Stimulated activated CD8-positive, alpha-beta memory T cell treated with anti-CD3 and anti-CD28 coated beads, Interleukin-4, amount 100 ng/mL, for 1 hour (primary cell): ENCODE data around the gene GDPD1.
"Not testable (repeated sequence)": the region's sequence is repeated elsewhere in the genome, so short reads cannot be mapped to it uniquely, and the experiment has no call there.

Experiments used
- DNase-seq, 2 donors: peaks; one replicate each; pipeline ENCODE4 v3.0.0-alpha.2; 2020; ENCODE audit warnings: low read depth in 2 of 2, low spot score in 1 of 2

GDPD1 gene

GRCh38 chr17:59220328-59221158 is at the start of gene GDPD1:
Gene GDPD1 (plus strand): TSS chr17:59220511. CDS start chr17:59220610, 99 bp downstream.
- peak; percentile 78 to 96 for DNase-seq

DNA sequence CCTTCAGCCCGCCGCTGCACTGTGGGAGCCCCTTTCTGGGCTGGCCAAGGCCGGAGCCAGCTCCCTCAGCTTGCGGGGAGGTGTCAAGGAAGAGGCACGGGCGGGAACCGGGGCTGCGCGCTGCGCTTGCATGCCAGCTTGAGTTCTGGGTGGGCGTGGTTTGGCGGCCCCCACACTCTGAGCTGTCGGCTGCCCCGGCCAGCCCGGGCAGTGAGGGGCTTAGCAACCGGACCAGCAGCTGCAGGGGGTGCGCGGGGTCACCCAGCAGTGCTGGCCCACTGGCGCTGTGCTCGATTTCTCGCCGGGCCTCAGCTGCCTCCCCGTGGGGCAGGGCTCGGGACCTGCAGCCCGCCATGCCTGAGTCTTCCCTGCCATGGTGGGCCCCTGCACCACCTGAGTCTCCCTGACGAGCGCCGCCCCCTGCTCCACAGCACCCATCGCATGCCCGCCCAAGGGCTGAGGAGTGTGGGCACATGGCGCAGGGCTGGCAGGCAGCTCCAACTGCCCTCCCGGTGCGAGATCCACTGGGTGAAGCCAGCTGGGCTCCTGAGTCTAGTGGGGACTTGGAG is 47.8 kb upstream of the GDPD1 start:
- no peak for DNase-seq

- no peak for DNase-seq
Measured at GRCh38 chr17:59174671-59175070, 45.6 kb upstream of the GDPD1 start.

DNA sequence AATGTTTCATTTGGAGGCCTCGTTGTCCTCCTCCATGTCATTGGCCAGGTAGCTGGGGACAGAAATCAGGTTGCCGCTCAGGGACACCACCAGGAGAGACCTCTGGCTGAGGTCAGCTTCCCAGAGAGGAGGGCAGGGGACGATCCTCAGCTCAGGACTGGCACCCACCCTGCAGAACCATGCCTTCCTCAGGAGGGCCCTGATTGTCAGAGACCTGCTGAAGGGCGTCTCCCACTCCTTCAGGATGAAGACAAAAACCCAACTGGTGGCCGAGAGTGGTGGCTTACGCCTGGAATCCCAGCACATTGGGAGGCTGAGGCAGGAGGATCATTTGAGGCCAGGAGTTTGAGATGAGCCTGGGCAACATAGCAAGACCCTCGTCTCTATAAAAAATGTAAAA is 45.2 kb upstream of the GDPD1 start:
- DNase-seq: no peak

DNA sequence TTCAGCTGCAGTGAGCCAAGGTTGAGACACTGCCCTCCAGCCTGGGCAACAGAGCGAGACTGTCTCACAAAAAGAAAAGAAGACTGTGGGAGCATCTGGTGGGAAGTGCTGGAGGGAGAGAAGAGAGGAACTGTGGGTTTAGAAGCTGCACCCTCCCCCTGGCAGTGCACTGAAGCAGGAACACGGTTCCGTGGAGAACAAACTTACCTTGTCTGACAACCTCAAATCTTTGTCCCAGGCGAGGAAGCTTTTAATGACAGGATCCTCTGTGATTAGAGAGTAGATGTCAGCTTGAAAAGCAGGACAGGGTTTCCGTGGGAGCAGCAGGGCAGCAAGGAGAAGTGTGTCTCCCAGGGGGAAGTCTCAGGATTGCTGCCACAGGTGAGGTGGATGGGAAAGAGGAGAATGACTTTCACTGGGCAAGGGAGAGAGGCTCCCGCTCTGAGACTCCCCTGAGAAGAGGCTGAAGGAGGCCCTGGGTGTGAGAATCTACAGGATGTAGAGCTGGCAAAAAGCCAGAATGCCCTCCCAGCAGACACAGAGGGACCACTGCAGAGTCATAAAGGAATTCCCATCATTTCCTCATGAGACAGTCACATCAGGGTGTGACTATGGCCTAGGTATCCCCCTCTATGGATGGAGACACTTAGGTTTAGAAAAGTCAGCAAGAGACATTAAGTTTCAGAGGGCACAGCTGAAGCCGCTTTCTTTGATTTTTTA is 41.9 kb upstream of the GDPD1 start:
- no peak for DNase-seq

- DNase-seq: not testable (repeated sequence)
Measured at GRCh38 chr17:59179601-59180000, 40.7 kb upstream of the GDPD1 start.

- DNase-seq: no peak
Measured at GRCh38 chr17:59180626-59181025, 39.7 kb upstream of the GDPD1 start.

- DNase-seq: no peak
Measured at GRCh38 chr17:59181481-59181880, 38.8 kb upstream of the GDPD1 start.

DNA sequence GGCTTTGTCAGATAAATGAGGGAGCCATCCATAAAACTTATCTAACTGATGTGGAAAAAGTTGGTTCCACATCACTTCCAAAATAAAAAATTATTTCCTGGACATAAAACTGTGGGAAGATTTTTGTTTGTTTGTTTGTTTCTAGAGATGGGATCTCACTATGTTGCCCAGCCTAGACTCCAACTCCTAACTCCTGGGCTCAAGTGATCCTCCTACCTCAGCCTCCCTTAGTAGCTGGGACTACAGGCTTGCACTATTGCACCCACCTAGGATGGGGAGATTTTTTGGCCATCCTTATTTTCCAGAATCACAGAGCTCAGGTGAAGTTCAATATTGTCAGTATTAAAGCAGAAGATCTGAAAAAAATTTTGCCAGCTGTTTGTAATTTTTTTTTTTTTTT is 34.3 kb upstream of the GDPD1 start:
- DNase-seq: no peak

DNA sequence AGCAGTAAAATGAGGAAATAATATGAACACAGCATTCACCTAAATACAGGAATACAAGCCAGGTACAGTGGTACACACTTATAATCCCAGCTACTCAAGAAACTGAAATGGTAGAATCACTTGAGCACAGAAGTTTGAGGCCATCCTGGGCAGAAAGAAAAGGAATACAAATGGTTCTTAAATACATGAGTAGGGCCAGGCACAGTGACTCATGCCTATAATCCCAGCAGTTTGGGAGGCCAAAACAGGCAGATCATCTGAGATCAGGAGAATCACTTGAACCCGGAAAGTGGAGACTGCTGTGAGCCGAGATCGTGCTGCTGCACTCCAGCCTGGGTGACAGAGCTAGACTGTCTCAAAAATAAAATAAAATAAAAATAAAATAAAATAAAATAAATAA is 33.5 kb upstream of the GDPD1 start:
- no peak for DNase-seq

- DNase-seq: no peak
Measured at GRCh38 chr17:59190806-59191205, 29.5 kb upstream of the GDPD1 start.

GRCh38 chr17:59193336-59193862 is 26.9 kb upstream of the GDPD1 start:
- DNase-seq: no peak

DNA sequence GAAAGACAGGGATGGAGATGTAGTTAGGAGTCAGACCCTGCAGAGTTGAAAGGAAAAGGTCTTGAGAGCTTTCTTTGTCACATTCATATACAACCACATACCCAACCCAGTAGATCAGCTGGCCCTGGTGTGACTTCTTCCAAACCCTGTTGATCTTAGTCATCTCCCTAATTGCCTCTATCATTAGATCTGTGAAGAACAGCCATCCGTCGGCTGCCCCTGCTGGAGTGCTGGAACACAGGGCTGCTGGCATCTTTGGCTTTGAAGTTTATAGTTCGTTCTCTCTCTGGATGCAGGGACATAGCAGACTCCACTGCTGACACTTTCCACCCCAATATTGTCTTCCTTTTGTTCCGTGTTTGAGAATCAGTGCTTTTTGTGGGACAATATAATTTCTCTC is 20.9 kb upstream of the GDPD1 start:
- DNase-seq: no peak

DNA sequence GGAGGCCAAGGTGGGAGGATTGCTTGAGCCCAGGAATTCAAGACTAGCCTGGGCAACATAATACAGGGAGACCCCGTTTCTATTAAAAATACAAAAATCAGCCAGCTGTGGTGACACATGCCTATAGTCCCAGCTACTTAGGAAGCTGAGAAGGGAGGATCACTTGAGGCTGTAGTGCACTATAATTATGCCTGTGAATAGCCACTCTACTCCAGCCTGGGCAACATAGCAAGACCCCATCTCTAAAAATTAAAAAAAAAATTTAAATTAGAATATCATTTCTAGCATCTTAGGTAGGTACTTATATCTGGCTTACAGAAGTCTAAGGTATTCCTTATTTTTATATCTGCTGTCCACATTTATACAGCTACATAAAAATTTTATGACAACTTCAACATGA is 18.0 kb upstream of the GDPD1 start:
- no peak for DNase-seq

GRCh38 chr17:59219370-59219769 is 941 bp upstream of the GDPD1 start:
- DNase-seq: no peak

- DNase-seq: no peak
Measured at GRCh38 chr17:59219992-59220327, 351 bp upstream of the GDPD1 start.

- no peak for DNase-seq
Measured at GRCh38 chr17:59221159-59221847, 992 bp downstream of the GDPD1 start.

DNA sequence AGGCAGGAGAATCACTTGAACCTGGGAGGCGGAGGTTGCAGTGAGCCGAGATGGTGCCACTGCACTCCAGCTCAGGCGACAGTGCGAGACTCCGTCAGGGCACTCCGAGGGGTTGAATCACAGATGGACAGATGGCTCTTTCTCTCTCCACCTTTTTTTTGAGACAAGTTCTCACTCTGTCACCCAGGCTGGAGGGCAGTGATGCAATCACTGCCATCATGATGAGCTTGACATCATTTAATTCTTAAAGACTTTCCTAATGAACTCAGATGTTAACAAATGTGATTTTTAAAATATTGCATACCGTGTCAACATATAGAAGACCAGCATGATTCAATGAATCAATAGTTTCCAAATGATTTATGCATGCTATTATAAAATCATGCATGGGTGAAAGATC is 3.5 kb downstream of the GDPD1 start:
- no peak for DNase-seq

- not testable (repeated sequence) for DNase-seq
Measured at GRCh38 chr17:59228588-59228987, 8.3 kb downstream of the GDPD1 start.

GRCh38 chr17:59230764-59231163 is 10.5 kb downstream of the GDPD1 start:
- DNase-seq: no peak

GRCh38 chr17:59234631-59235030 is 14.3 kb downstream of the GDPD1 start:
- DNase-seq: no peak
